ENCODE results near the gene UBE2H. TPM values are rescaled to one million over a fixed set of nuclear protein-coding genes. Genes with fewer than 3 reads are reported as not detected.
A peak's percentile ranks its signal among the peaks of the same experiment; 100 is the strongest.

UBE2H gene
- 58.0 TPM for total RNA-seq (2021; ENCODE audit: unreplicated experiment)
- 65.7 TPM for polyA plus RNA-seq (2012; ENCODE audit: insufficient read length)
- percentile 87 among the genes with signal in this experiment for Bru-seq, nascent RNA
- BruChase-seq, experiment 1, labeled RNA remaining after a 2-hour chase, result percentile 81 among the genes with signal in this experiment
- BruChase-seq, experiment 2, labeled RNA remaining after a 6-hour chase, result percentile 87 among the genes with signal in this experiment
- long read RNA-seq, full-length matches to known transcripts, result 148 of 185 reads
- long read RNA-seq, partial matches to known transcripts, result 3 of 185 reads
- long read RNA-seq, other reads (novel, unspliced or antisense), result 34 of 185 reads

GRCh38 chr7:129952653-129953560 lies at the start of gene UBE2H:
UBE2H (minus strand) TSS chr7:129952960; CDS start chr7:129952555, 405 bp downstream.
- Histone ChIP-seq H3K27ac (ENCODE audit: low read length) (peak within 1 kb of the TSS; percentile 94), H3K4me1 (ENCODE audit: control insufficient read depth, insufficient read depth, low read length) (peaks cover 21% of the 10 kb centered on the region), H3K4me3 (ENCODE audit: low read depth in 2 of 2, low read length in 2 of 2) (peak within 1 kb of the TSS; percentile 81 to 85), H3K27me3 (ENCODE audit: control insufficient read depth, insufficient read depth, low read length) (no peaks in the 10 kb centered on the region), H3K9me3 (ENCODE audit: control insufficient read depth, insufficient read depth, low read depth, low read length) (no peaks in the 10 kb centered on the region), H3K36me3 (ENCODE audit: control insufficient read depth, insufficient read depth, low read length) (peaks cover 8% of the 10 kb centered on the region; the same call in 1 of the 2 replicates)
- TF ChIP-seq SIN3A (IDR thresholded peaks at IDR 0.05; ENCODE audit: borderline replicate concordance, insufficient read depth, low read depth, low read length), result peak; percentile 45; the same call in 1 of the 2 replicates
- TF ChIP-seq CTCF (IDR thresholded peaks at IDR 0.05), result no peak
- TF ChIP-seq REST (IDR thresholded peaks at IDR 0.05; ENCODE audit: insufficient read depth in 1 of 2, low read depth in 2 of 2, low read length in 1 of 2), result no peak
- TF ChIP-seq TCF7L2 (IDR thresholded peaks at IDR 0.05; ENCODE audit: low read depth, low read length), result no peak
- TF ChIP-seq POLR2AphosphoS5 (IDR thresholded peaks at IDR 0.05; ENCODE audit: low read depth, low read length), result peak; percentile 65; the same call in 1 of the 2 replicates
- DNase-seq (ENCODE audit: low read depth, low spot score) (peak; percentile 83), ATAC-seq (peak; percentile 87)
- intact Hi-C loops (cut with micrococcal nuclease; ENCODE audit: unreplicated experiment) (no loop called here), in situ Hi-C loops (cut with HindIII; ENCODE audit: low pct_unique_long_range_greater_than_20kb, low sequenced_read_pairs) (no loop called here)
- ChIA-PET CTCF (no interaction called here), POLR2A (interaction anchor here (0.6 kb wide), 3 partner anchors 50 to 210 kb away, joined by 3 to 5 read pairs (median 3); no protein-coding TSS in a partner anchor)
- no TSS peak for BruUV-seq (replicated peaks)

GRCh38 chr7:129998446-129998845 lies 45.7 kb upstream of the UBE2H start:
- POLR2A ChIA-PET, result no interaction called here
- no TSS peak for BruUV-seq (replicated peaks)
- H3K9me3 ChIP-seq (ENCODE audit: control insufficient read depth, insufficient read depth, low read depth, low read length), result no peaks in the 10 kb centered on the region
- H3K4me1 ChIP-seq (ENCODE audit: control insufficient read depth, insufficient read depth, low read length), result no peaks in the 10 kb centered on the region
- no peak for TF ChIP-seq TCF7L2 (IDR thresholded peaks at IDR 0.05; ENCODE audit: low read depth, low read length)
- no peak overlapping the region for H3K4me3 ChIP-seq (ENCODE audit: low read depth in 2 of 2, low read length in 2 of 2)
- no peaks in the 10 kb centered on the region for H3K27me3 ChIP-seq (ENCODE audit: control insufficient read depth, insufficient read depth, low read length)
- CTCF ChIA-PET, result interaction anchor here (0.6 kb wide), 1 partner anchor 41 kb away, joined by 3 read pairs; no protein-coding TSS in a partner anchor
- intact Hi-C loops (cut with micrococcal nuclease; ENCODE audit: unreplicated experiment), result no loop called here
- no peaks in the 10 kb centered on the region for H3K36me3 ChIP-seq (ENCODE audit: control insufficient read depth, insufficient read depth, low read length)
- in situ Hi-C loops (cut with HindIII; ENCODE audit: low pct_unique_long_range_greater_than_20kb, low sequenced_read_pairs), result no loop called here
- DNase-seq (ENCODE audit: low read depth, low spot score) (no peak), ATAC-seq (no peak)
- no peak overlapping the region for H3K27ac ChIP-seq (ENCODE audit: low read length)

Measured in Panc1 (cell line).